Femur (tissue), 1 donor: ENCODE data around the gene DDX4.
"Not testable (repeated sequence)": the region's sequence is repeated elsewhere in the genome, so short reads cannot be mapped to it uniquely, and the experiment has no call there.

ENCODE experiments used
- DNase-seq: peaks from one replicate; pipeline ENCODE4 v3.0.0-alpha.2; 2017

DDX4 gene

GRCh38 chr5:55737793-55738192 is at the start of gene DDX4:
DDX4 (plus strand) TSS chr5:55738061; CDS start chr5:55738964, 903 bp downstream.
- DNase-seq: no peak

GRCh38 chr5:55691265-55692105 is 46.4 kb upstream of the DDX4 start:
- no peak for DNase-seq

- no peak for DNase-seq
These were observed 45.8 kb upstream of the DDX4 start for GRCh38 chr5:55692106-55692417.

GRCh38 chr5:55692509-55692908 is 45.4 kb upstream of the DDX4 start:
- DNase-seq: no peak

GRCh38 chr5:55694152-55694830 is 43.6 kb upstream of the DDX4 start:
- DNase-seq: no peak

GRCh38 chr5:55696704-55697103 is 41.2 kb upstream of the DDX4 start:
- DNase-seq: not testable (repeated sequence)

GRCh38 chr5:55699041-55699688 is 38.7 kb upstream of the DDX4 start:
- DNase-seq: no peak

GRCh38 chr5:55700745-55701144 is 37.1 kb upstream of the DDX4 start:
- no peak for DNase-seq

- DNase-seq: no peak
These were observed 36.3 kb upstream of the DDX4 start for GRCh38 chr5:55701462-55702103.

GRCh38 chr5:55702598-55703345 is 35.1 kb upstream of the DDX4 start:
- DNase-seq: no peak

GRCh38 chr5:55706230-55706629 is 31.6 kb upstream of the DDX4 start:
- no peak for DNase-seq

- no peak for DNase-seq
These were observed 29.1 kb upstream of the DDX4 start for GRCh38 chr5:55708732-55709131.

GRCh38 chr5:55711507-55712022 is 26.3 kb upstream of the DDX4 start:
- DNase-seq: no peak

- peak; percentile 98 for DNase-seq
These were observed 25.6 kb upstream of the DDX4 start, which contains the start of gene SLC38A9 for GRCh38 chr5:55712023-55712859. SLC38A9 (minus strand) TSS chr5:55712324; CDS start chr5:55697958, 14,366 bp downstream.

- DNase-seq: no peak
These were observed 24.0 kb upstream of the DDX4 start for GRCh38 chr5:55713871-55714270.

- DNase-seq: no peak
These were observed 23.5 kb upstream of the DDX4 start for GRCh38 chr5:55714339-55714738.

GRCh38 chr5:55714749-55715148 is 23.1 kb upstream of the DDX4 start:
- no peak for DNase-seq

GRCh38 chr5:55715519-55716078 is 22.3 kb upstream of the DDX4 start:
- no peak for DNase-seq

GRCh38 chr5:55719026-55719425 is 18.8 kb upstream of the DDX4 start:
- DNase-seq: not testable (repeated sequence)

- DNase-seq: no peak
These were observed 17.6 kb upstream of the DDX4 start for GRCh38 chr5:55720188-55720703.

GRCh38 chr5:55724281-55724680 is 13.6 kb upstream of the DDX4 start:
- no peak for DNase-seq
